K562 (cell line): Measurements from ENCODE around the gene SYCP2. TPM values are rescaled to one million over a fixed set of nuclear protein-coding genes. Genes with fewer than 3 reads are reported as not detected.

Experiments
- ATAC-seq: fragments of 200-7000 bp; cut with Tn5 transposase; 3 replicates; pipeline ENCODE4 v1.9.1; 2020; ENCODE audit warnings: moderate library complexity
- BruUV-seq: library from RNA; stranded (reverse); fragments of 400-500 nt; replicated peaks from 2 replicates; lab custom pipeline; 2021; lab: Mats Ljungman, UMichigan
- CTCF ChIA-PET: fragments of 300-600 bp; formaldehyde crosslinking; extraction: SDS; loops from one replicate; lab custom pipeline; 2021; ENCODE audit warnings: low intra/inter-chr PET ratio; lab: Yijun Ruan, JAX
- POLR2A ChIA-PET: fragments of 300-600, 350-650 bp; sonication (Branson Sonifier 250); formaldehyde crosslinking; extraction: SDS; loops from one replicate; lab custom pipeline; 2021; ENCODE audit warnings: antibody characterized with exemption, inconsistent platforms; lab: Yijun Ruan, JAX
- DNase-seq, 4 experiments: peaks; one replicate each; pipeline versions ENCODE4 v3.0.0 to v3.0.0-alpha.2; 2011 to 2018; ENCODE audit warnings: low spot score in 3 of 4, mixed read lengths in 3 of 4; ENCODE audit errors: extremely low read depth in 1 of 4
- FAIRE-seq: peaks from 2 replicates; lab custom pipeline; 2011; peaks lifted over from hg19 to GRCh38; lab: Jason Lieb, UNC
- H2AFZ ChIP-seq: 2 replicates; pipeline ENCODE4 v1.6.0; 2011; ENCODE audit warnings: low read depth, low read length, control low read depth, inconsistent platforms
- H3K27ac ChIP-seq: fragments of 200-600 bp; 3 replicates; pipeline ENCODE4 v1.8.0; 2011; ENCODE audit warnings: low read depth, mild to moderate bottlenecking, control low read depth, inconsistent platforms, low read length, moderate library complexity, mixed read lengths; ENCODE audit errors: extremely low read depth
- H3K27me3 ChIP-seq, 2 experiments: fragments of 300-600 bp in 1 of 2; 2 replicates in 1 of 2; 3 replicates in 1 of 2; pipeline versions ENCODE4 v1.6.0 to v1.8.0; 2011; ENCODE audit warnings: inconsistent platforms in 2 of 2, low read length in 2 of 2, mild to moderate bottlenecking in 1 of 2, mixed read lengths in 1 of 2, moderate library complexity in 1 of 2; ENCODE audit not compliant: control insufficient read depth in 2 of 2, insufficient read depth in 2 of 2
- H3K36me3 ChIP-seq: fragments of 300-600 bp; 3 replicates; pipeline ENCODE4 v1.8.0; 2011; ENCODE audit warnings: mild to moderate bottlenecking, low read length, inconsistent platforms; ENCODE audit not compliant: control insufficient read depth, insufficient read depth
- H3K4me1 ChIP-seq, 2 experiments: fragments of 200-600 bp in 1 of 2; replicated peaks in 1 of 2; 2 replicates in 1 of 2; 3 replicates in 1 of 2; pipeline versions ENCODE4 v1.5.1 to v1.8.0; 2011; ENCODE audit warnings: inconsistent platforms in 2 of 2, low read length in 2 of 2, mild to moderate bottlenecking in 1 of 2, mixed read lengths in 1 of 2, moderate library complexity in 1 of 2; ENCODE audit not compliant: control insufficient read depth in 2 of 2, insufficient read depth in 2 of 2
- H3K4me2 ChIP-seq: 2 replicates; pipeline ENCODE4 v1.6.1; 2011; ENCODE audit warnings: low read length, control low read depth, inconsistent platforms, mixed read lengths; ENCODE audit not compliant: insufficient read depth
- H3K4me3 ChIP-seq: fragments of 200-600 bp; sonication (generic), shearing (Covaris generic); 2 replicates; pipeline ENCODE4 v1.5.1; 2016; ENCODE audit warnings: control low read depth, inconsistent platforms
- H3K79me2 ChIP-seq: fragments of 200-600 bp; 3 replicates; pipeline ENCODE4 v1.8.0; 2011; ENCODE audit warnings: low read length, inconsistent platforms; ENCODE audit not compliant: control insufficient read depth, insufficient read depth
- H3K9ac ChIP-seq, 2 experiments: 2 replicates each; pipeline versions ENCODE4 v1.6.0 to v1.6.1; 2011; ENCODE audit warnings: low read depth in 2 of 2, low read length in 2 of 2, control low read depth in 1 of 2, inconsistent platforms in 1 of 2, mild to moderate bottlenecking in 1 of 2, mixed read lengths in 1 of 2; ENCODE audit not compliant: insufficient read depth in 1 of 2
- H3K9me1 ChIP-seq: one replicate; pipeline ENCODE4 v1.6.0; 2011; ENCODE audit warnings: inconsistent platforms, mild to moderate bottlenecking, low read length, moderate library complexity; ENCODE audit not compliant: control insufficient read depth, insufficient read depth
- H3K9me3 ChIP-seq: replicated peaks from 2 replicates; pipeline ENCODE4 v1.5.1; 2011; ENCODE audit warnings: low read depth, low read length, inconsistent platforms; ENCODE audit not compliant: control insufficient read depth, insufficient read depth
- H4K20me1 ChIP-seq: replicated peaks from 2 replicates; pipeline ENCODE4 v1.6.1; 2011; ENCODE audit warnings: low read length, inconsistent platforms, mixed read lengths; ENCODE audit not compliant: control insufficient read depth, insufficient read depth
- ERF ChIP-seq: fragments of 450-650 bp; formaldehyde crosslinking; IDR thresholded peaks from 2 replicates; pipeline ENCODE4 v1.4.0; 2020; ENCODE audit warnings: mild to moderate bottlenecking, mixed read lengths
- FOXM1 ChIP-seq, 2 experiments: fragments of 450-650 bp in 1 of 2; sonication (generic) in 1 of 2; formaldehyde crosslinking in 1 of 2; IDR thresholded peaks; 2 replicates each; pipeline versions ENCODE4 v1.6.1 to v1.9.0; 2017 to 2022; ENCODE audit warnings: low read depth in 2 of 2, mild to moderate bottlenecking in 2 of 2, missing genetic modification reagents in 1 of 2, moderate library complexity in 1 of 2
- NFIX ChIP-seq: fragments of 250-450 bp; sonication (Bioruptor Pico); IDR thresholded peaks from 2 replicates; pipeline ENCODE4 v1.4.0; 2020; ENCODE audit warnings: low read depth, mild to moderate bottlenecking, moderate library complexity
- PML ChIP-seq: IDR thresholded peaks from 2 replicates; pipeline ENCODE4 v1.6.1; 2012; ENCODE audit warnings: low read length, inconsistent platforms
- SMARCA5 ChIP-seq: fragments of 450-650 bp; IDR thresholded peaks from 2 replicates; pipeline ENCODE4 v1.6.1; 2016
- ZNF24 ChIP-seq: fragments of 450-650 bp; IDR thresholded peaks from 2 replicates; pipeline ENCODE4 v1.6.1; 2016
- ZNF512 ChIP-seq: IDR thresholded peaks from 2 replicates; pipeline ENCODE4 v1.6.1; 2016; ENCODE audit warnings: missing genetic modification characterization, missing compliant biosample characterization
- ZNF707 ChIP-seq: fragments of 250-450 bp; sonication (Bioruptor Pico); conservative IDR thresholded peaks from 2 replicates; pipeline ENCODE4 v1.8.0; 2022; ENCODE audit warnings: inconsistent platforms, mild to moderate bottlenecking, moderate library complexity
- WGBS: fragments of 100-300 bp; shearing (Covaris generic); methylation state at CpG from one replicate; pipeline ENCODE4 v1.1.6; 2016; ENCODE audit warnings: low coverage, mixed read lengths; ENCODE audit not compliant: insufficient coverage; ENCODE audit errors: missing lambda C conversion rate; 5-methylcytosine and 5-hydroxymethylcytosine counted together
- in situ Hi-C: fragments of 300-500 bp; cut with MboI; formaldehyde crosslinking; loops from 4 replicates; pipeline ENCODE4 v1.15.0; 2018; ENCODE audit warnings: inconsistent platforms, mixed read lengths
- intact Hi-C: fragments of 100-400 bp; cut with micrococcal nuclease; formaldehyde crosslinking; loops from 2 replicates; pipeline ENCODE4 v1.14.2; 2022
- polyA plus RNA-seq, 8 experiments: library from polyadenylated mRNA; depleted of rRNA in 4 of 8; stranded (reverse) in 5 of 8; unstranded in 3 of 8; fragments of >200 nt; fragmentation: Nextera tagmentation in 2 of 8; fragmentation: Illumina TruSeq in 1 of 8; extraction: Ambion mirVana in 2 of 8; extraction: Trizol in 1 of 8; gene quantifications; 2 replicates each; pipeline versions ENCODE4 v1.2.1 to v1.2.3, GENCODE V29; 2011 to 2014; ENCODE audit warnings: inconsistent platforms in 1 of 8, missing spikeins in 1 of 8
- total RNA-seq, 7 experiments: library from RNA; depleted of rRNA in 6 of 7; stranded (reverse); fragments of >200 nt in 6 of 7; fragmentation: Illumina TruSeq in 2 of 7; extraction: Trizol in 2 of 7; gene quantifications; 2 replicates each; pipeline versions ENCODE4 v1.2.1 to v1.2.3, GENCODE V29; 2011 to 2021; ENCODE audit warnings: low replicate concordance in 1 of 7

Gene SYCP2
- total and polyA plus RNA-seq, 9 of the 15 experiments (the other 6 are each of a cell fraction or from before 2014, with no cell fraction given): 0.24 to 1.6 (median 0.67) TPM

GRCh38 chr20:59824711-59825562, 108.5 kb downstream of the SYCP2 start:
- ChIA-PET POLR2A (no interaction called here), CTCF (no interaction called here)
- ATAC-seq (no peak), FAIRE-seq (no peak), DNase-seq (no peak)
- Histone ChIP-seq H3K27ac (no peak overlapping the region), H3K79me2 (no peaks in the 10 kb centered on the region), H3K9ac (no peak overlapping the region), H4K20me1 (no peaks in the 10 kb centered on the region; the same call in 1 of the 2 replicates), H3K36me3 (no peaks in the 10 kb centered on the region), H3K9me1 (no peaks in the 10 kb centered on the region), H3K4me1 (no peaks in the 10 kb centered on the region), H3K4me2 (no peak overlapping the region), H3K9me3 (no peaks in the 10 kb centered on the region), H3K4me3 (no peak overlapping the region), H2AFZ (no peak overlapping the region), H3K27me3 (peaks cover 0 to 16% of the 10 kb centered on the region in 2 experiments; a peak in 2 of 5 replicates)
- in situ Hi-C loops (loop anchor here (10.0 kb wide), 1 partner anchor 1960 kb away; no protein-coding TSS in a partner anchor), intact Hi-C loops (no loop called here)
- BruUV-seq: no TSS peak
- whole genome bisulfite sequencing: 0% methylated on average over 7 of the region's 8 CpGs
- TF ChIP-seq PML: no peak
- no peak for TF ChIP-seq NFIX (CRISPR knock-in tag)
- no peak for TF ChIP-seq ZNF707 (CRISPR knock-in tag)
- TF ChIP-seq ZNF24: peak; percentile 92
- TF ChIP-seq FOXM1 (IDR thresholded peaks at IDR 0.05; ENCODE audit: low read depth): no peak
- no peak for TF ChIP-seq FOXM1 (CRISPR knock-in tag; IDR thresholded peaks at IDR 0.05; ENCODE audit: low read depth)
- TF ChIP-seq SMARCA5: no peak
- no peak for TF ChIP-seq ERF (CRISPR knock-in tag)
- no peak for TF ChIP-seq ZNF512
